ENCODE results near the gene MEGF9. TPM values are rescaled to one million over a fixed set of nuclear protein-coding genes. Genes with fewer than 3 reads are reported as not detected.

The MEGF9 gene
- total RNA-seq, 4 donors from 2014 or later, result 49.0 to 59.0 (median 57.0) TPM

GRCh38 chr9:120708526-120709224, 5.6 kb downstream of the MEGF9 start:
- no peak overlapping the region for H3K4me3 ChIP-seq (ENCODE audit: low read depth, poor library complexity, severe bottlenecking)

GRCh38 chr9:120707170-120707569, 7.1 kb downstream of the MEGF9 start:
- TF ChIP-seq POLR2A (IDR thresholded peaks at IDR 0.05) (no peak), CTCF (IDR thresholded peaks at IDR 0.05) (no peak)
- no peak overlapping the region for H3K4me3 ChIP-seq (ENCODE audit: low read depth, poor library complexity, severe bottlenecking)
- no peak for DNase-seq (ENCODE audit: low spot score in 2 of 2)
- intact Hi-C loops (cut with DNase I; ENCODE audit: low total_unique reads), result no loop called here
- WGBS, 2 donors, result 73 to 78% methylated on average over 2 of the region's 2 CpGs

More at GRCh38 chr9:120708526-120709224, 5.6 kb downstream of the MEGF9 start:
- no peak for DNase-seq (ENCODE audit: low spot score in 2 of 2)
- intact Hi-C loops (cut with DNase I; ENCODE audit: low total_unique reads), result no loop called here
- 54 to 60% methylated on average over 6 of the region's 6 CpGs for WGBS, 2 donors
- TF ChIP-seq POLR2A (IDR thresholded peaks at IDR 0.05) (no peak), CTCF (IDR thresholded peaks at IDR 0.05) (no peak)

- DNase-seq (ENCODE audit: low spot score in 2 of 2), result no peak
- 35 to 50% methylated on average over 3 of the region's 3 CpGs for whole genome bisulfite sequencing, 2 donors
- no peak for TF ChIP-seq POLR2A (IDR thresholded peaks at IDR 0.05)
- no peak for TF ChIP-seq CTCF (IDR thresholded peaks at IDR 0.05)
- no peak overlapping the region for H3K4me3 ChIP-seq (ENCODE audit: low read depth, poor library complexity, severe bottlenecking)
- intact Hi-C loops (cut with DNase I; ENCODE audit: low total_unique reads), result no loop called here
These were observed 9.1 kb downstream of the MEGF9 start for GRCh38 chr9:120705174-120705573.

- no peak for DNase-seq (ENCODE audit: low spot score in 2 of 2)
- intact Hi-C loops (cut with DNase I; ENCODE audit: low total_unique reads), result no loop called here
- 93 to 96% methylated on average over 1 of the region's 1 CpG for WGBS, 2 donors
- no peak overlapping the region for H3K4me3 ChIP-seq (ENCODE audit: low read depth, poor library complexity, severe bottlenecking)
- TF ChIP-seq CTCF (IDR thresholded peaks at IDR 0.05), result no peak
- no peak for TF ChIP-seq POLR2A (IDR thresholded peaks at IDR 0.05)
These were observed 12.2 kb downstream of the MEGF9 start for GRCh38 chr9:120702075-120702474.

- no peak for DNase-seq (ENCODE audit: low spot score in 2 of 2)
- no peak overlapping the region for H3K4me3 ChIP-seq (ENCODE audit: low read depth, poor library complexity, severe bottlenecking)
- no peak for TF ChIP-seq CTCF (IDR thresholded peaks at IDR 0.05)
- no peak for TF ChIP-seq POLR2A (IDR thresholded peaks at IDR 0.05)
- intact Hi-C loops (cut with DNase I; ENCODE audit: low total_unique reads), result no loop called here
- WGBS, 2 donors, result 50 to 64% methylated on average over 1 of the region's 1 CpG
These were observed 13.0 kb downstream of the MEGF9 start for GRCh38 chr9:120701248-120701647.

GRCh38 chr9:120698766-120699165, 15.5 kb downstream of the MEGF9 start:
- intact Hi-C loops (cut with DNase I; ENCODE audit: low total_unique reads), result no loop called here
- no peak for DNase-seq (ENCODE audit: low spot score in 2 of 2)
- WGBS, 2 donors, result 31 to 45% methylated on average over 2 of the region's 2 CpGs
- no peak for TF ChIP-seq POLR2A (IDR thresholded peaks at IDR 0.05)
- no peak for TF ChIP-seq CTCF (IDR thresholded peaks at IDR 0.05)
- no peak overlapping the region for H3K4me3 ChIP-seq (ENCODE audit: low read depth, poor library complexity, severe bottlenecking)
